HG03558 (cell line): ENCODE measurements around the gene HHIPL2.
"Not testable (repeated sequence)": the region's sequence is repeated elsewhere in the genome, so short reads cannot be mapped to it uniquely, and the experiment has no call there.

Experiments used
- ATAC-seq: cut with Tn5 transposase; IDR thresholded peaks from one replicate; pipeline ENCODE4 v1.9.1; 2021; ENCODE audit warnings: moderate number of reproducible peaks; ENCODE audit not compliant: unreplicated experiment; ENCODE audit errors: extremely low read depth

The HHIPL2 gene

DNA sequence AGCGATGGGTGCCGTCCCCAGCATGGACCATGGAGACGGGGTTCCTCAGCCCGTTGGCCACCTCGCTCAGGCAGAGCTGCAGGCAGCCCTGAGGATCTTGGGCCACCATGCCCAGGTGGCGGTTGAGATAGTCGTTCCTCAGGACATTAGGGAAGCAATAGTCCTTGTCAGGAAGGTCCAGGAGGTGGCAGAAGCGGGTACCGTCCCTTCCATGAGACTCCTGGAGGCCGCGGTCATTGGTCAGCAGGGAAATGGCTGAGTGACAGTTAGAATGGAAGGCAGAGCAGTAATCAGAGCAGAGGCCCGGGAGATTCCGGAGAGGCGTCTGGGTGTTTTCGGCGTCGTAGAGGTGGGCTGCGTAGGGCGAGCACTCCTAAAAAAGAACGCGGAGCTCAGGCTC lies 4.1 kb downstream of the HHIPL2 start:
- ATAC-seq, result no peak

DNA sequence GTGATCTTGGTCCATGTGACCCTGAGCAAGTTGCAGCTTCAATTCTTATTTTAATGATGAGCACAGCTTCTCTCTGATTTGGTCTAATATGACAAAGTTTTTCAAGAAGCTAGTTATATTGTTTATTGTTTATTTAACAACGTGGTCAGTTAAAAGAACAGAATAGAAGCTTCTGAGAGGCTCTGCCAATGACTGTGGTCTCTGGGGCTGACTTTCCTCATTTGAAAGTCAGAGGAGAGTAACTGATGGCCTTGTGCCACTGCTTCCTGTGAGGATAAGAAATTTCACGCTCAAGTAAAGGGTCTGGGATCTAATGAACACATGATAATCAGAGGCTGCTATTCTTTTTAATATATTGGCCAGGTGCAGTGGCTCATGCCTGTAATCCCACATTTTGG lies 7.3 kb downstream of the HHIPL2 start:
- no peak for ATAC-seq

DNA sequence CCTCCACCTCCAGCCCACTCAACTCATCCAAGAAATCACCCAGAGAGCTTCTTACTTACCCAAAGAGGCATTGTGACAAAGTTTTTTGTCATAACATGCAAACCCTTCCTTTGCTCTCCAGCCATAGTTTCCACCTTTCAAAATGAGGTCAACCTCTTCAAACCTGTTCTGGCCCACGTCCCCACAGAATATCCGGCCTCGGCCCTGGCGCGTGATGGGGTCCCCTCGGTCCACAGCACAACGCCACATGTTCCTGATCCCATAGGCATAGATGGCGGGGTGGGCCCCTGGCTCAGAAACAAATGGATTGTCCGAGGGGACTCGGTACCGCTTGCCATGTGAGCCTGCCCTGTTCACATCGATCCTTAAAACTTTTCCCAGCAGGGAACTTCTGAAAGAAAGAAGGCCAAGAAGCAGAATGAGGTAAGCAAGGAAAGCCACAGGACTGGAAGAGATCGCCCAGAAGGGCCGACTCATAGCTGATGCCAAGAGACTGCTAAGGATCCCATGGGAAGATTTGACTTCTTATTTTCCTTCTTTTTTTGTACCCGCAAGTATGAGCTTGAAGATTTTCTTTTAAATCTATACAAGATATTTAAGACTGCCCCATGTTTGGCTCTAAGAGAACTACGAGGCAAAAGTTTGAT lies 7.8 kb downstream of the HHIPL2 start:
- no peak for ATAC-seq

DNA sequence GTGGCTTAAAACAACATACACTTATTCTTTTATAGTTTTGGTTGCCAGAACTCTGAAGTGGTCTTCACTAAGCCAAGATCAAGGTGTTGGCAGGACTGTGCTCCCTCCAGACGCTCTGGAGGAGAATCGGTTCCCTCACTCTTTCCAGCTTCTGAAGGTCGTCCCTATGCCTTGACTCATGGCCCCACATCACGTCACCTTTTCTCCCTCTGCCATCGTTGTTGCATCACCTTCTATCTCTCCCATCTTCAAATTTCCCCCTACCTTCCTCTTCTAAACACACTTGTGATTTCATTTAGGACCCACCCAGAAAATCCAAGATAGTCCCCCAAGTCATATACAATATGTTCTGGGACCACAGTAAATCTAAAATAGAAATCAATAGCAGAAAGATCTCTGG lies 12.4 kb downstream of the HHIPL2 start:
- no peak for ATAC-seq

DNA sequence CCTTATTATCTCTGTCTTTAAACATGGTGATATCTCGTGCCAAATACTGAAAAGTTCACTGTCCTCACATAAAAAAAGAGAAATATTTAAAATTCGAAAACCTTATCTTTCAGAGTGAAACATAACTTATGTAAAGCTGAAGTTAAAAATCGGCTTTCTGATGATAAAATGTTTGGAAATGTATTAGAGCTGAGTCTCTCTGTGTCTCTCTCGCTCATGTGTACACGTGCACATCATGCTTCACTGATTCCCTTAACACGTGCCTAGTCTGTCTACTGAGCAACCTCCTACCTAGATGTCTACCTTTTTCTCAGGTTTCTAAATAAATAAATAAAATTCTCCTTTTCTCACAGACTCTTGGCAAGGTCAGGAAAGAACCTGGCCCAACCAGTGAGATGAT lies 17.1 kb downstream of the HHIPL2 start:
- ATAC-seq, result no peak

DNA sequence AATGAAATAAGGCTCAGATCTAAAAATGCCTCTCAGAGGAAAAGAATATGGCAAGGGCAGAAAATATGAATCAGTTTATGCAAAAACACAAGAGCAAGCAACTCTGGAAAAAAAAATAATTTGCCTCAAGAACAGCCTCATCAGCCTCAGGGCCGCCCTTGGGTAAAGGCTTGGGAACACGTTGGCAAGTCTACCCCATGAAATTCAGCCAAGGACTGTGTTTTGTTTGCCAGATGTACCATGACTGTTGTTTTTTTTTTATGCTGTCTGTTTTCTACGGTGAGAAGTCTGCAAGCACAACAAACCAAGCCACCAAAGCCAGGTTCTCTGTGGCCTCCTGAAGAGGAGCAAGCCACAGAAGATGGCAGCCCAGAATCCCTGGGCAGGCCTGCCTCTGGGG lies 18.0 kb downstream of the HHIPL2 start:
- no peak for ATAC-seq

DNA sequence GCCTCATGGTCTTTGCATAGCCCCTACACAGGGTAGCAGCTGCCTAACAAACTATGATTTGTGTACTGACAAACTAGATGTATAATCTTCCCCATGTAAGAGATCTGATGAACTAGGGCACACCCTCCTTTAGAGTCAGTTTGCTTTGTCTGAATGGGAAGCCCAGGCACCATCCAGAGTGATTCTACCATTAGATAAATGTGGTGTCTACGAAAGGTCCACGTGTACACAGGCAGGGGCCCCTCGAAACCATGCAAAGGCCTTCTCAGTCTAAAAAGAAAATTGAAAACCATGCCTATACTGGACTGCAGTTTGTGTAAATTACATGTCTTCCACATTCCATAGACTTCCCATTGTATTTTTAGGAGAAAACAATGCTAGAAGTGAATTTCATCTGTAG lies 18.7 kb downstream of the HHIPL2 start:
- ATAC-seq, result no peak

DNA sequence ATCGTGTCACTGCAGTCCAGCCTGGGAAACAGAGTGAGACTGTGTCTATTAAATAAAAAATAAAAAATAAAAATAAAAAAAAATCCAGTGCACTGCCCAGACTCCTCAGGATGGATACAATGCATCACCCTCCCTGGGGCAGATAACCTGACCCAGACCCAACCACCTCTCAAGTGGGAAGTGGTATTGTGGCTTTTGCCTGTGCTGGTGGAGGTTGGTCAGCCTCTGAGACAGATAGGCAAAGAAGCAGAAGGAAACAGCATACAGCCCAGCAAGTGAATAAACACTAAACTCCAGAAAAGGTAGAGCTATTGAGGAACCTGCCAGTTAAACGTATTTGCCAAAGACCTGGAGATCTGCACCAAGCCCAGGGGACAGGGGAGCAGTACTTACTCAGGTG lies 22.0 kb downstream of the HHIPL2 start:
- no peak for ATAC-seq

DNA sequence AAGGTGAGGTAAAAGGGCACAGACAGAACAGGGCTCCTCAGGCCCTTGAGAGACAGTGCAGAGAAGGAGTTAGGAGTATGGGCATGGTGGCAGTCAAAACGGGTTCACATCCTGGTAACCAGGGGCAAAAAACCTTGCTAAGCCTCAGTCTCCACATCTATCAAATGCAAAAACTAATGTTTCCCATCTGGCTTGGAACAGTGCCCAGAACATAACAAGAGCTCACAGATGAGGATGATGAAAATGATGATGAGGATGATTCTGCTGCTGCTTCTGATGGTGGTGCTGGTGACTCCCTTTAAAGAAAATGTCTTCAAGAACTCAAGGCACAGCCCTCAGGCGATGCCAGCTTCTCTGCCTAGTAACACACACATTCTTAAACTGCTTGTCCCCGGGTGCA lies 24.1 kb downstream of the HHIPL2 start:
- ATAC-seq, result no peak

DNA sequence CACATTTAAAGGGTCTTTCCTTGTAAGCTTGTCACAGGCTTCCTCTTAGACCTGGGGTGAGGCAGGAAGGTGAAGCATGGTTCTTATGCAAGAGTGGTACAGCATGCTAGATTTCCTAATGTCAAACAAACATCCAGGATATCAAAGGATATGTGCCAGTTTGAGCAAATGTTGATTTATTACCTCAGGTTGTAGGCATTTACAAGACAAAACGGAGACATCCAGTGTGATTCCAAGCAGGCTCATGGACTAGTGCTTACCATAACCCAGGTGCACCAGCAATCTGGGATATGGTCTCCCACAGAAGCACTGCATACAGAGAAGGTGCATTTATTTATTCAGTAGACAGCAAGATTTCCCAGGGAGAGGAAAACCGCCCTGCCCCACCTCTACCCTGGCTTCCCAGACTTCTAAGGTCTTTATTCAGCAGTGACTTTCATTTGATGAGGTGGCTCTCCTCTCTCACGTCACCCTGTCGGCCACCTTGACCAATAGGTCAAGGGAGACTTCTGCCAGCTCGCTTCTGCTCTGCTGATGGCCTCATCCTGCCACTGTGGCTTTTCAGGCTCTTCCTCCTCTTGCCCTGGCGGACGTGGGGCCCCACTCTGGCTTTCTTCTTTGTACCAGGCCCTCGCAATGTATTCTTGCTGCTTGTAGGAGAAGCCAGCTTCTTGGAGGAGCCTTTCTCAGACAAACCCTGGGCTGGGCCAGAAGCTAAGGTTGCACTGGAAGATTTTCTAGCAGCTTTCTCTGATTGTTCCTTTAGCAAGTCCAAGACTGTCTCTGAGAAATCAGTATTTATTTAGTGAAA lies 25.6 kb downstream of the HHIPL2 start:
- no peak for ATAC-seq

DNA sequence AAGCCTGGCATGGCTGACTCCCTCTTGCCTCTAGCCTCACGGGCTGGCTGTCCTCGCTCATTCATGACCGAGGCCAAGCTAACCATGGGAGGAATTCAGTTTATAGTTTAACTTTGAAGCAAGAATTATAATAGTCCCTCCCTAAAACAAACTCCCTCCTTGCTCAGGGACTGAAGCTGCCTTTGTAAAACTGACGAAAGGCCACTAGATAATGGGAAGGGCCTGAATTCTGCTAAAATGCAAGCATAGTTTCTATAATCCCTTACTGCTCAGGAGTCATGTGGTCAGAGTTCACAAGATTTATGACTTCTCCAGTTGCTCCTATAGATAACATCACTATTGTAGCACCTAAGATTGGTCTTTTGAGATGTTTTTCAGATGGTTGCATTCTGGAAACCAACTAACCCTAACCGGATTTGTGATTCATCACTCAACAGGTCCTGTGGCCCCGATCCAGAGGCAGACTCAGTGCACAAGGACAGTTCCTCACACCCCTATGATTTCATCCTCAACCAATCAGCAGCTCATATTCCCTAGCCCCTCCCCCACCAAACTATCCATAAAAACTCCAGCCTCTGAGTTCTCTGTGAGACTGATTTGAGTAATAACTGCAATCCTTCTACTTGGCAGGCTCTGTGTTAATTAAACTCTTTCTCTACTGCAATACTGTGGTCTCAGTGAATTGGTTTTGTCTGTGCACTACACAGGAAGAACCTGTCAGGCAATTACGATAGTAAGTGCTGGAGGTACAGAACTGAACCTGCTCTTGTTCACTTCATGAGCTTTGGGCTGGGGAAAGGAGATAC lies 26.4 kb downstream of the HHIPL2 start:
- ATAC-seq, result no peak

DNA sequence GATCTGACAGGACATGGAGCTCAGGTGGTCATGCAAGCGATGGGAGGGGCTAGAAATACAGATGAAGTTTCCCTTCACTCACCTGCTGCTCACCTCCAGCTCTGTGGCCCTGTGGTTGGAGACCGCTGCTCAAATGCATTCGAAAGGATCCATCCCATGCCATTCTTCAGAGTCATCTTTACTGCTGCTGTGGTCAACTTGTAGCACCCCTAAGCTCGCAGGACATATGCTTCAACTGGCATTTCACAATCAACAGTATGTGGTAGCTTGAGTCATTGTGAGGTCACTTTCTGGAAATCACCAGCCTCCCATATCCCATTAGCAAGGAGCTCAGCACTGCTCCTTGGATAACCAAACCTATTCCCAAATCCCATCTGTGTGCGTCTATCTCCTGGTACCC lies 58.4 kb downstream of the HHIPL2 start:
- not testable (repeated sequence) for ATAC-seq

DNA sequence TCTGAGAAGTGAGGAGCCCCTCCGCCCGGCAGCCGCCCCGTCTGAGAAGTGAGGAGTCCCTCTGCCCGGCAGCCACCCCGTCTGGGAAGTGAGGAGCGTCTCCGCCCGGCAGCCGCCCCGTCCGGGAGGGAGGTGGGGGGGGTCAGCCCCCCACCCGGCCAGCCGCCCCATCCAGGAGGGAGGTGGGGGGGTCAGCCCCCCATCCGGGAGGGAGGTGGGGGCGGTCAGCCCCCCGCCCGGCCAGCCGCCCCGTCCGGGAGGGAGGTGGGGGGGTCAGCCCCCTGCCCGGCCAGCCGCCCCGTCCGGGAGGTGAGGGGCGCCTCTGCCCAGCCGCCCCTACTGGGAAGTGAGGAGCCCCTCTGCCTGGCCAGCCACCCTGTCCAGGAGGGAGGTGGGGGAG lies 60.1 kb downstream of the HHIPL2 start:
- ATAC-seq, result not testable (repeated sequence)

DNA sequence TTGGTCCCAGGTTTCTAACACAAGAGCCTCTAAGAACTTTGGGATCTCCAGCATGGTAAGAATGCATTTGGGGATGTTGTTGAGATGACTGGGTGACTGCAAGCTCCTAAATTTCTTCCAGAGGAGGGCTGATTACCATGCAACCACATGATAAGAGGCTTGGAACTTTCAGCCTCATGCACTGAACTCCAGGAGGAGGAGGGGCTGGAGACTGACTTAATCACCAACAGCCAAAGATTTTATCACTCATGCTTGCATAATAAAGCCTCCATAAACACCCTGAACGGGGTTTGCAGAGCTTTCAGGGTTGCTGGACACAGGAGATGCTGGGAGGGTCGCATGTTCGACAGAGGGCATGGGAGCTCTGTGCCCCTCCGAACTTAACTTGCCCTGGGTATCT lies 63.9 kb downstream of the HHIPL2 start:
- not testable (repeated sequence) for ATAC-seq

DNA sequence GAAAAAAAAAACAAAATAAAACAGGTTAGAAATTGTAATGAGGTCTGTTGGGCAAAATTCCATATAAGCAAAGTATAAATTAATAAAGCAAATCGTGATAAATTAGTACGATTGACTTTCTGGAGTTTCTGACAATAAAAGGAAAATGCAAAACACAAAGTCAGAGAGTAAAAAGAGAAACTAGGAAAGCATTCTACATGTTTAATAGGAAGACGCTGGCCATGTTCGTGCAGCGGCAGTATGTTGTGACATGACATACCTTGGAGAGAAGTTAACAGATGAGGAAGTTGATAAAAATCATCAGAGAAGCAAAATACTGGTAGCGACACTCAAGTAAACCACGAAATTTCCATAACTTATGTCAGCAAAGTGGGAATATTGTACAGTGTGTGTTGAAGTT lies 68.3 kb downstream of the HHIPL2 start:
- ATAC-seq, result not testable (repeated sequence)

DNA sequence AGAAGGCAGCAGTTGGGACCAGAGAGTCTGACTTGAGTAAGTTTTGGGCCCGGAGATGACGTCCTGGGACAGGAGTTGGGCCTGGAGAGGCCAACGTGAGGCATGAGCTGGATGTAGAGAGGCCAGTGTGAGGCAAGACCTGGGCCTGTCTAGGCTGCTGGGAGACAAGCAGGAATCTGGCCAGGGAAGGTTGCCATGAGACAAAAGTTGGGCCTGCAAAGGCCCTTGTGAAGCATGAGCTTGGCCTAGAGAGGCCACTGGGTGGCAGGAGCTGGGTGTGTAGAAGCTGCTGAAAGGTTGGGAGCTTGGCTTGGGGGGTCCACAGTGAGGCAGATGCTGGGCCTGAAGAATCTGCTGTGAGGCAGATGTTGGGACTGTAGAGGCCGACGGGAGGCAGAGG lies 71.5 kb downstream of the HHIPL2 start:
- ATAC-seq, result not testable (repeated sequence)

DNA sequence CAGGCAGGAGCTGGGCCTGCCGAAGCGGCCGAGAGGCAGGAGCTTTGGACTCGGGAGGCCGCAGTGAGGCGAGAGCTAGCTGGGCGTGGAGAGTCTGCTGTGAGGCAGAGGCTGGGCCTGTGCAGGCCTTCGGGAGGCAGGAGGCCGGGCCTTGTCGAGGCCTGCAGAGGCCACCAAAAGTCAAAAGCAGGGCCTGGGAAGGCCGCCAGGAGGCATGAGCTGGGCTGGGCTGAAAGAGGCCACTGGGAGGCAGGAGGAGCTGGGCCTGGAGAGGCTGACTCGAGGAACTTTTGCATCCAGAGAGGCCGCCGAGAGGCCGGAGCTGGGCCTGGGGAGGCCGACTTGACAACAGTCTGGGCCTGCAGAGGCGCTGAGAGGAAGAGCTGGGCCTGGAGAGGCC lies 74.2 kb downstream of the HHIPL2 start:
- not testable (repeated sequence) for ATAC-seq

DNA sequence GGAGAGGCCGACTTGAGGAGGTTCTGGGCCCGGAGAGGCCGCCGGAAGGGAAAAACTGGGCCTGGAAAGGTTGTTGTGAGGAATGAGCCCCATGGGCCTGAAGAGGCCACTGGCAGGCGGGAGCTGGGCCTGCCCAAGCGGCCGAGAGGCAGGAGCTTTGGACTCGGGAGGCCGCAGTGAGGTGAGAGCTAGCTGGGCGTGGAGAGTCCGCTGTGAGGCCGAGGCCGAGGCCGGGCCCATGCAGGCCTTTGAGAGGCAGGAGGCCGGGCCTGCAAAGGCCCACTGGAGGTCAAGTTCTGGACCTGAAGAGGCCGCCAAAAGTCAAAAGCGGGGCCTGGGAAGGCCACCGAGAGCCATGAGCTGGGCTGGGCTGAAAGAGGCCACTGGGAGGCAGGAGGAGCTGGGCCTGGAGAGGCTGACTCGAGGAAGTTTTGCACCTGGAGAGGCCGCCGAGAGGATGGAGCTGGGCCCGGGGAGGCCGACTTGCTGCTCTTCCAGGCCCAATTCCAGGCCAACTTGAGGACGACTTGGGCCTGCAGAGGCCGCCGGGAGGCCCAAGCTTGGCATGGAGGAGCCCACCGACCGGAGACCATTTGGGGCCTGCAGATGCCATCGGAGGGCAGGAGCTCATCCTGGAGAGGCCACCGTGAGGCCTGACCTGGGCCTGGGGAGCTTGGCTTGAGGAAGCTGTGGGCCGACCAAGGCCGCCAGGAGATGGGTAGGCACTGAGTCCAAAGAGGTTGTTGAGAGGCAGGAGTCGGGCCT lies 74.9 kb downstream of the HHIPL2 start:
- ATAC-seq, result not testable (repeated sequence)
